ENCODE data around the gene ALKBH4.
A peak's percentile ranks its signal among the peaks of the same experiment; 100 is the strongest.

ALKBH4 gene

DNA sequence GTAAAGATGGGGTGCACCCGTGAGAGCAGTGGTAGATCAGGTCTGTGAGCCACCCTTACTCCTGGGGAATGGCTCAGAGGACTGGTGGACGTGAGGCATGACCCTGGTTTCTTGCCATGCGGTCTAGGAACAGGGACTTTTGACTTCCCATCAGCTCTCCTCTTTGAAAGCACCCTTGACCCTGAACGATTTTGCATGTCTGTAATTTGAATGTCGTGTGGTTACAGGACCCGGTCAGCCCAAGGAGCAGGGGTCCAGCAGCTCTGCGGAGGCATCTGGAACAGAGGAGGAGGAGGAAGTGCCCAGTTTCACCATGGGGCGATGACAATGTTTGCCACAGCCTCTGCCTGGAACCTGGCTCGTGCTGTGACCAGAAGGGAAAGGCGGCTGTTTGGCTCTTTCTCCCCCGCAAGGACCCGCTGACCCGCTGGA is 39.9 kb downstream of the ALKBH4 start:
- TF ChIP-seq PAX5 (IDR thresholded peaks at IDR 0.05; ENCODE audit: insufficient read depth, low read length, severe bottlenecking) (no peak), POU2F2 (IDR thresholded peaks at IDR 0.05; ENCODE audit: low read depth, low read length) (peak; percentile 59; the same call in 1 of the 2 replicates), SPI1 (IDR thresholded peaks at IDR 0.05; ENCODE audit: low read depth, low read length) (peak; percentile 76), TAF1 (IDR thresholded peaks at IDR 0.05; ENCODE audit: low read depth, low read length) (no peak)
- DNase-seq (ENCODE audit: insufficient read length, low spot score) (no peak), FAIRE-seq (peak; percentile 93)

DNA sequence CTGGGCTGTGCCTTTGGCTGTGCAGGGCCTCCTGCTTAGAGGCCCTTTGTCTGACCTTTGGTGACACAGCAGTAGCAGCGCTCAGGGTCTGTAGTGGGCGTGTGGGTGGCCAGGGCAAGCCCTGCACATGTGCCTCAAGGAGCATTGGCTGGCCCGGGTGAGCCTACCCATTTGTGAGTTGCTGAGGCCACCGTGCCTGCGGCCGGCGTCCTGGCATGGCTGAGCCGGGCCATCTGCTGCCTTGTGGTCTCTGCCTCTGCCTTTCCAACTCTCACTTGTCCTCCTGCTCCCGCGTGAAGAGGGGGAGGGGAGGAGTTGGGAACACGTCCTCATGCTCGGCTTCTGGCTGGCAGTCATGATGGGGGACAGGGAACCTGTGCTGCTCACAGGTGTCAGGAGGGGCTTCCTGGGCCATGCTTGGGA is 40.5 kb downstream of the ALKBH4 start:
- TF ChIP-seq POLR2AphosphoS5 (IDR thresholded peaks at IDR 0.05; ENCODE audit: low read depth, low read length) (no peak; the same call in 1 of the 2 replicates), POU2F2 (IDR thresholded peaks at IDR 0.05; ENCODE audit: low read depth, low read length) (no peak), TAF1 (IDR thresholded peaks at IDR 0.05; ENCODE audit: low read depth, low read length) (no peak), POLR2A (IDR thresholded peaks at IDR 0.05; ENCODE audit: low read depth, low read length) (no peak), SPI1 (IDR thresholded peaks at IDR 0.05; ENCODE audit: low read depth, low read length) (no peak), PAX5 (IDR thresholded peaks at IDR 0.05; ENCODE audit: insufficient read depth, low read length, severe bottlenecking) (no peak)
- DNase-seq (ENCODE audit: insufficient read length, low spot score) (no peak), FAIRE-seq (no peak)

DNA sequence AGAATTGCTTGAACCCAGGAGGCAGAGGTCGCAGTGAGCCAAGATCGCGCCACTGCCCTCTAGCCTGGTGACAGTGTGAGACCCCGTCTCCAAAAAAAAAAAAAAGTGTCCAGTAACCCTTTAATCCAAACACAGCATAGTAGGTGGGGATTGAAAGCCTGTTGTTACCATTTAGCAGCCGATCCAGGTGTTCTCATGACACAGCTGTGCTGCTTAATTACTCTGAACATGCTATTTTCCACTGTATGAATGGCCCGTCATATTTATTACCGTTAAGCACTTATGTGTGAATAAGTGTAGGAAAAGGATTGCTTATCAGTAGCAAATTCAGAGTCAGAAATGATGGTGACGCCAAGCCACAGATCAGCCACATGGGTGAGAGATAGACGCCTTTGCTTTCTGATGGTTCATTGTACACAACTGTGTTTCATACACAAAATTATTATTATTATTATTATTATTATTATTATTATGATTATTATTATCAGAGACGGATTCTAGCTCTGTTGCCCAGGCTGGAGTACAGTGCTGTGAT is 42.9 kb downstream of the ALKBH4 start:
- DNase-seq (ENCODE audit: insufficient read length, low spot score) (no peak), FAIRE-seq (no peak)
- TF ChIP-seq PAX5 (IDR thresholded peaks at IDR 0.05; ENCODE audit: insufficient read depth, low read length, severe bottlenecking) (no peak), TAF1 (IDR thresholded peaks at IDR 0.05; ENCODE audit: low read depth, low read length) (no peak), POLR2AphosphoS5 (IDR thresholded peaks at IDR 0.05; ENCODE audit: low read depth, low read length) (no peak), POU2F2 (IDR thresholded peaks at IDR 0.05; ENCODE audit: low read depth, low read length) (no peak), POLR2A (IDR thresholded peaks at IDR 0.05; ENCODE audit: low read depth, low read length) (no peak), SPI1 (IDR thresholded peaks at IDR 0.05; ENCODE audit: low read depth, low read length) (no peak)

- TF ChIP-seq PAX5 (IDR thresholded peaks at IDR 0.05; ENCODE audit: insufficient read depth, low read length, severe bottlenecking) (no peak), SPI1 (IDR thresholded peaks at IDR 0.05; ENCODE audit: low read depth, low read length) (no peak)
- DNase-seq (ENCODE audit: insufficient read length, low spot score) (no peak), FAIRE-seq (peak; percentile 51)
Measured at GRCh38 chr7:102418592-102418991, 46.1 kb downstream of the ALKBH4 start.

GRCh38 chr7:102417105-102417504 is 47.6 kb downstream of the ALKBH4 start:
- TF ChIP-seq POLR2AphosphoS5 (IDR thresholded peaks at IDR 0.05; ENCODE audit: low read depth, low read length) (no peak), TAF1 (IDR thresholded peaks at IDR 0.05; ENCODE audit: low read depth, low read length) (no peak), SPI1 (IDR thresholded peaks at IDR 0.05; ENCODE audit: low read depth, low read length) (no peak), PAX5 (IDR thresholded peaks at IDR 0.05; ENCODE audit: insufficient read depth, low read length, severe bottlenecking) (no peak), POLR2A (IDR thresholded peaks at IDR 0.05; ENCODE audit: low read depth, low read length) (no peak), POU2F2 (IDR thresholded peaks at IDR 0.05; ENCODE audit: low read depth, low read length) (no peak)
- FAIRE-seq: peak; percentile 69

GRCh38 chr7:102416406-102416805 is 48.3 kb downstream of the ALKBH4 start:
- no peak for TF ChIP-seq PAX5 (IDR thresholded peaks at IDR 0.05; ENCODE audit: insufficient read depth, low read length, severe bottlenecking)
- TF ChIP-seq POLR2A (IDR thresholded peaks at IDR 0.05; ENCODE audit: low read depth, low read length): no peak
- TF ChIP-seq SPI1 (IDR thresholded peaks at IDR 0.05; ENCODE audit: low read depth, low read length): no peak
- TF ChIP-seq TAF1 (IDR thresholded peaks at IDR 0.05; ENCODE audit: low read depth, low read length): no peak
- TF ChIP-seq POU2F2 (IDR thresholded peaks at IDR 0.05; ENCODE audit: low read depth, low read length): no peak
- no peak for TF ChIP-seq POLR2AphosphoS5 (IDR thresholded peaks at IDR 0.05; ENCODE audit: low read depth, low read length)
- FAIRE-seq (peak; percentile 26), DNase-seq (ENCODE audit: insufficient read length, low spot score) (no peak)

More at GRCh38 chr7:102417105-102417504, 47.6 kb downstream of the ALKBH4 start:
- no peak for DNase-seq (ENCODE audit: insufficient read length, low spot score)

GRCh38 chr7:102415685-102416225 is 48.9 kb downstream of the ALKBH4 start:
- FAIRE-seq (peak; percentile 70), DNase-seq (ENCODE audit: insufficient read length, low spot score) (no peak)
- TF ChIP-seq TAF1 (IDR thresholded peaks at IDR 0.05; ENCODE audit: low read depth, low read length): no peak
- TF ChIP-seq PAX5 (IDR thresholded peaks at IDR 0.05; ENCODE audit: insufficient read depth, low read length, severe bottlenecking): peak; percentile 18
- 0 out of 2 replicates have a peak, but pooled peaks have one; percentile 27 for TF ChIP-seq POLR2AphosphoS5 (IDR thresholded peaks at IDR 0.05; ENCODE audit: low read depth, low read length)

- DNase-seq (ENCODE audit: insufficient read length, low spot score): no peak
- TF ChIP-seq POLR2A (IDR thresholded peaks at IDR 0.05; ENCODE audit: low read depth, low read length) (no peak), POLR2AphosphoS5 (IDR thresholded peaks at IDR 0.05; ENCODE audit: low read depth, low read length) (no peak), PAX5 (IDR thresholded peaks at IDR 0.05; ENCODE audit: insufficient read depth, low read length, severe bottlenecking) (no peak), TAF1 (IDR thresholded peaks at IDR 0.05; ENCODE audit: low read depth, low read length) (no peak), POU2F2 (IDR thresholded peaks at IDR 0.05; ENCODE audit: low read depth, low read length) (no peak)
Measured at GRCh38 chr7:102413611-102414010, 51.1 kb downstream of the ALKBH4 start.

DNA sequence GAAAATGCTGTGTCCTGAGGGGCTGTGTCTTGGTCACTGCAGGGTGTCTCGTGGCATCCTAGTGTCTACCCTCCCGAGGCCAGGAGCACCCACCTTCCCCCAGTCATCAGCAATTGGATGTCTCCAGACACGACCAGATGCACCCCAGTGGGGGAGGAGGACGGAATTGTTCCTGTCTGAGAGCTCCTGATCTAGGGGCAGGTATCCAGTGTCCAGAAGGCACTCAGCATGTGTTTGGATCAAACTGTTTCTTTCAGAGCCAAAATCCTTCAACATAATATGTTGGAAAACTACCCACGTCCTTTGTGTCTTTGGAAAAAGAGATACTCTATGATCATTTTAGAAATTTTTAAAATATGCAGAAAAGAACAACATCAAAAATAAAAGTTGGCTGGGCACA is 51.6 kb downstream of the ALKBH4 start:
- DNase-seq (ENCODE audit: insufficient read length, low spot score) (no peak), FAIRE-seq (no peak)
- no peak for TF ChIP-seq TAF1 (IDR thresholded peaks at IDR 0.05; ENCODE audit: low read depth, low read length)

More at GRCh38 chr7:102413611-102414010, 51.1 kb downstream of the ALKBH4 start:
- FAIRE-seq: no peak

- DNase-seq (ENCODE audit: insufficient read length, low spot score) (no peak), FAIRE-seq (peak; percentile 78)
- TF ChIP-seq POU2F2 (IDR thresholded peaks at IDR 0.05; ENCODE audit: low read depth, low read length): no peak
- TF ChIP-seq POLR2AphosphoS5 (IDR thresholded peaks at IDR 0.05; ENCODE audit: low read depth, low read length): no peak
- TF ChIP-seq TAF1 (IDR thresholded peaks at IDR 0.05; ENCODE audit: low read depth, low read length): no peak
- no peak for TF ChIP-seq SPI1 (IDR thresholded peaks at IDR 0.05; ENCODE audit: low read depth, low read length)
Measured at GRCh38 chr7:102412548-102412947, 52.1 kb downstream of the ALKBH4 start.
